GM23338 (cell line): ENCODE results near the gene KCNMA1.

Source experiments
- CREB1 ChIP-seq: fragments of 250-450 bp; sonication (Bioruptor Pico); IDR thresholded peaks from 2 replicates; pipeline ENCODE4 v1.5.0; 2020; ENCODE audit warnings: low read depth, mild to moderate bottlenecking, moderate library complexity
- CTCF ChIP-seq, 2 experiments: fragments of 200-600 bp in 1 of 2; sonication (generic) in 1 of 2; conservative IDR thresholded peaks; 2 replicates each; pipeline versions ENCODE4 v1.5.1 to v1.6.1; 2016 to 2017; ENCODE audit warnings: antibody characterized with exemption in 2 of 2, low read depth in 2 of 2, mild to moderate bottlenecking in 2 of 2, moderate library complexity in 1 of 2
- ETS1 ChIP-seq: IDR thresholded peaks from 2 replicates; pipeline ENCODE4 v1.6.1; 2016; ENCODE audit warnings: antibody characterized with exemption
- EZH2 ChIP-seq: fragments of 200-600 bp; sonication (generic); IDR thresholded peaks from one replicate; pipeline ENCODE4 v1.8.0; 2017; ENCODE audit warnings: antibody characterized with exemption, mild to moderate bottlenecking, low read depth; ENCODE audit not compliant: unreplicated experiment
- EZH2phosphoT487 ChIP-seq: fragments of 200-600 bp; sonication (generic); IDR thresholded peaks from one replicate; pipeline ENCODE4 v1.8.1; 2018; ENCODE audit warnings: antibody characterized with exemption; ENCODE audit not compliant: unreplicated experiment
- JUNB ChIP-seq: IDR thresholded peaks from one replicate; pipeline ENCODE4 v1.6.1; 2016; ENCODE audit warnings: antibody characterized with exemption; ENCODE audit not compliant: unreplicated experiment
- POLR2AphosphoS5 ChIP-seq: IDR thresholded peaks from 2 replicates; pipeline ENCODE4 v1.6.1; 2016; ENCODE audit warnings: antibody characterized with exemption, low read depth
- REST ChIP-seq: IDR thresholded peaks from one replicate; pipeline ENCODE4 v1.6.1; 2018; ENCODE audit warnings: antibody characterized with exemption; ENCODE audit not compliant: unreplicated experiment
- ZNF114 ChIP-seq: fragments of 250-450 bp; sonication (Bioruptor Pico); IDR thresholded peaks from 2 replicates; pipeline ENCODE4 v1.5.0; 2020; ENCODE audit warnings: mild to moderate bottlenecking, moderate library complexity

- TF ChIP-seq CTCF (conservative IDR thresholded peaks at IDR 0.05; ENCODE audit: low read depth in 2 of 2) (peak; percentile 83 to 96), POLR2AphosphoS5 (no peak), EZH2 (no peak), EZH2phosphoT487 (no peak), REST (no peak), ZNF114 (CRISPR knock-in tag) (no peak), CREB1 (CRISPR knock-in tag) (no peak), JUNB (no peak), ETS1 (no peak)
These were observed 4.3 kb upstream of the KCNMA1 start for GRCh38 chr10:77641788-77642397.
